HG03354 (cell line): ENCODE data around the gene PLEKHA7.
"Not testable (repeated sequence)": the region's sequence is repeated elsewhere in the genome, so short reads cannot be mapped to it uniquely, and the experiment has no call there.

ENCODE experiments used
- ATAC-seq: cut with Tn5 transposase; IDR thresholded peaks from one replicate; pipeline ENCODE4 v1.9.1; 2021; ENCODE audit warnings: mild to moderate bottlenecking; ENCODE audit not compliant: unreplicated experiment, poor library complexity, severe bottlenecking

The PLEKHA7 gene

DNA sequence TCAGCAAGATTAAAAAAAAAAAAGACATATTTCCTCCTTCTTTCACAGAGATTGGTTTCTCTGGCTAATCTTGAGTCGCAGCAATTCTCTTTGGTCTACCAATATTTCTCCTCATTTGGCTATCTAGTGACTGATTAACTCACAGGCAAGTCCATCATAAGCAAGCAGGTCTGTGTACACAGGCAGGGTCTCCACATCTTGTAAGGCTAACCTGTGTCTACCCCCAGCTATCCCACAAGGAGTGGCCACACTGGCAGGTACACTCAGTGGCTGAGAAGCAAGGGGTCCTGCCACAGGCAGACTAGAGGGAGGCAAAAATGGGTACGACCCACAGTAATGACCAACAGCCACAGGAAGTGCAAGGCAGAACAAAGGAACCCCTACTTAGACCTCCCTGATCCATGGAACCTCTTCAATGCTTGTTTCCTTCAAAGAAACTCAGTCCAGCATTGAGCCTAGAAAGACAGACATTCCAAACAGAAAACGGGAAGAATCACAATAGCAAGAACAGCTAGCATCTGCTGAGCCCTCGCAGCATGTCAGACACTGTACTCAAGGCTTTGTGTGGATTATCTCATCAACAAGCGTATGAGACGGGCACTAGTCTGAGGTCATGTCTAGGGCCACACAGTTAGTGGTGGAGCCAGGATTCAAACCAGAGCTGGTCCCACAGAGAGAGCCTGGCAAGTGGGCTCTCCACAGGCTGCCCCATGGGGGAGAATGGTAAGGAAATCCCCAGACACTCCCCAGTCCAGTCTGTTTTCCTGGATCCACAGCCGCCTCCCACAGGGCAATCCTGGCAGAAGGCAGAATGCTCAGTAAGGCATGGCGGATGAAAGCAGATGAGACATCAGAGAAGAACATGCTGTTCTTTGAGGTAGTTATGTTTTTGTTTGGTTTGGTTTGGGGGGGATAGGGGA, 34.3 kb downstream of the PLEKHA7 start:
- no peak for ATAC-seq

DNA sequence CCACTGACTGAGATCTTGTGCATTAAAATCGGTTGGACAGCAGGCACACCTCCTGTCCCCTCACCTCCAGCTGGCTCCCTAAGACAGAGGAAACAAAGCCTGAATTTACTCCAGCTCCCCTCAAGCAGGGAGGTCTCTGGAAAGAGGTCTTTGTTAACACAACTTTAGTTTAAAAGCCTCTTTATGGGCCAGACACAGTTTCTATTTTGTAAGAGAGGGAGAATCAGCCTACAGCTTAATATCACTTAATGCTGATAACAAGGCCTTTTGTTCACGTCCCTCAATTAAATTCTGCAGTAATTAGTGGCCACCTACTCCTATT, 36.3 kb downstream of the PLEKHA7 start:
- ATAC-seq = no peak

DNA sequence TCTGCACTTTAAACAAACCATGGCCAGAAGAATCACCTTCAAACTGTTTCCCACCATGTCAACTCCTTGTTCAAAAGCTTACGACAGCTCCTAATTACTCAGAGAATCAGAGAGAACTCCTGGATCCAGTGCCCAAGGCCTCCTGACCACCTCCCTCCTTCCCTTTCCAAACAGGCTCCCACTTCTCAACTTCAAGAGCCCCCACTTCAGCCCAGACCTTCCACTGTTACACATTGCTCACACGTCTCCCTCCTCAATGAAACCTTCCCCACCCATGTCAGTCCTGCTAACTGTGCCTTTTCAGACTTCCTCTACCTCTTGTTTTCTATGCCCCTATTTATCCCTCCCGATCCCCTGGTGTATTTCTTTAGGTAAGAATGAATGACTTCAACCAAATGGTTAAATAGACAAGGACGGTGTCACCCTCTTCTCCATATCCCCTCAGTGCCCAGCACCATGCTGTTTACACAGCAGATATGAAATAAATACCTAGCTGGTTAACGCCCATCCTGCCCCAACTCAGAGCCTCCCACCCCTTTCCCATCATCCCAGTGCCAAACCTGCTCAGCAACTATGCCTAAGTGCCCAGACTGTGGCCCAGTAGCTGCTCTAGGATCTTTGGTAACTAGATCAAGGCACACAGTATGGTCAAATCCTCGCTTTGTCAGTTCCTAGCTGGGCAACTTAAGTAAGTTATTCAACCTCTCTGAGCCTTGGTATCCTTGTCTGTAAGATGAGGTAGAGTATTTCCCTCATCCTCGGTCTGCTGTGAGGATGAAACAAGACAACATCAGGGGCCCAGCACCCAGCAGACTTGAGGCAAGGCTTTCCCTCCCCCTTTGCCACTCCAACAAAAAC, 36.8 kb downstream of the PLEKHA7 start:
- no peak for ATAC-seq

DNA sequence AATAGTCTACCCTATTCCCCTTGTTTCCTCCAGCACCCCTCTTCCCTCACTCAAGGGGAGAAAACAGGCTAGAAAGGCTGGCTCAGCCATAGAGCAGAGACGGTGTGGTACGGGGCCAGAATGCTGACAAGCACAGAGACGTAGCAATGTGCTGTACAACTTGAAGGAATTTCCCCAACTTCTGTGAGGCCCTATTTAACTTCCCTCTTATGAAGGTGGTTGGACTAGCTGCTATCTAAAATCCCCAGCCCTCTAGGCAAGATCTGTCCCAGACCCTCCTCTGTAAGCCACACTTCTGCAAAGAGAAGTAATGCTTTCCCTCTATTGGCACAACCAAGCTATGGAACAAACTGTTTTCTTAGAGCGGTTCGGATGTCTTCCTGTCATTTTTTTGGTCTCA, 37.8 kb downstream of the PLEKHA7 start:
- no peak for ATAC-seq

DNA sequence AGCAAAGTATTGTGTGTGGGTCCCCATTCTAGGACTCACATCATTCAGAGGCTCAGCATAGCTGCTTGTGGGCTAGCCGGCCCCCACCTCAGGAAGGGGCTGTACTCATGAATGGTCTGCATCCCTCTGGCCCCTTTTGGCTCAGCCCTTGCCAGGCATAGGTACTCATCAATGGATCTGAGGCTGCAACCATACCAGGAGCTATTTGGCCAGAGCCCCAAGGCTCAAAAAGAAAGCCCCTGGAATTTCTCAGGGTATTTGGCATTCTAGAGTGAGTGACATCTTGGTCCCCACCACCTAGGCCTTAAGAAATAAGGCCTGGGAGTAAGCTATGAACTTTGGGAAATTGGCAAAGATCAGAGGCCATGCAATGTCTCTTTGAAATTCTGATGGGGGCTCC, 38.3 kb downstream of the PLEKHA7 start:
- ATAC-seq = no peak

DNA sequence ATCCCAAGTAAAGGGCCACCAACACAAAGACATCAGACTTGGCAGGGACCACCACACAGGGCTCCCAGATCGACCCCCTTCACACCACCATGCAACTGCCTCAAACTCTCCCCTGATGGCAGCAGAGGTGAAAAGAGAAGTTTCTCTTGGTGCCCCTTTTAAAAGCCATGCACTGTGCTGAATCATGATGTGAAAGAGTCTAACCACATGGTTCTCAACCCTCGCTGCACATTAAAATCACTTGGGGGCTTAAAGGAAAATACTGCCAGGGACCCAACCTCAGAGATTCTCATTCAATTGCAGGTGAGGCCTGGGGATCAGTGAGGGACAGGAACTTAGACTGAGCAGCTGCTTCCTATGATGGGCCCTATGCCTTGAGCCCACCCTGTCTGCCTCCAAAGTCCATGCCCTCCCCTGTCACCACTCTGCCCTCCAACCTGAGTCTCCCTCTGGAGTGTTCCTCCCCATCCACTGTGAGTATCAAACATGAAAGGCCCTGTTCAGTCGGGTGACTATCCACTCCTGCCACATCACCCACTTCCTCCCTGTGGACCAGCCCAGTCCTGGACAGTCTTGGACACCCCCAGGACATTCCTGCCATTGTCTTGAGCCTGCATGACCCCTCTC, 40.8 kb downstream of the PLEKHA7 start:
- no peak for ATAC-seq

DNA sequence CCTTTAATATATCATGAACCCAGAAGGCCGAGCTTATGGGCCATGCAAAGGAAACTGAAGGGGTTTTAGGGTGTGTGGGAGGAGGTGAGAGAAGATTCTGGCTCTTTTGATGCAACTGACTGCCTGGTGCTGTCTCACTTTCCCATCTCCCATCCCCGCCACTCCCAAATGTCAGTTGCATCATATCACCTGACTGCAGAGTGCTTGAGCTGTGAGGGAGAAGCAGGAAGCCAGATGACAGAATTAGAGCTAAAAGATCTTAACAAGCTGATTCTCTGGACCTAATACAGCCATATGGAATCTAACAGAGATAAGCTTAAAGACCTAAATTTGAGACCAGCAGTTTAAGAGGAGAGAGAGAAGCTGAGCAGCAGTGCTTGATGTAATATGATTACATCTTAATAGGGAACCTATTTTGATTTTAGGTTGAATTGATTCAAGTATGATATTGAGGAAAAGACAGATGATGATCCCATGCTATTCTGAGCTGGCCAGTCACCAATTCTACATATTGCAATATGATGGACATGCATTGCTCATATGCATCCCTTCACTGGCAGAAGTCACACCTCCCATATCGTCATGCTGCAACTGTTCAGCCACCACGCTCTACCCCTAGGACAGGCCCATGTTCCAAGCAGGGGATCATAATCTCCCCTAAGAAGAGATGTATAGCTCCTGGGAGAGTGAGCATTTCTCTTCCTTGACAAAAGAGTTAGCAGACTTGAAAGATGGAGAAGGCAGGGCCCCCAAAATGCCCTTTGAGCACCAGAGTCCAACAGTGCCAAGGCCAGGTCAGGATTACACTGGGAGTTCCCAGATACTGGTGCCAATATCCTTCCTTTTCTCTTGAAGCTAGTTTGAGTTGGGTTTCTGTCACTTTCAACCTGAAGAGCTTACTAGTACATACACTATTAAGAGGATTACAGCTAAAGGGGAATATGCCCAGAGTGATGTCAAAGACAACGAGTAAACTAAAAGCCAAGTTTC, 44.9 kb downstream of the PLEKHA7 start:
- ATAC-seq = no peak

DNA sequence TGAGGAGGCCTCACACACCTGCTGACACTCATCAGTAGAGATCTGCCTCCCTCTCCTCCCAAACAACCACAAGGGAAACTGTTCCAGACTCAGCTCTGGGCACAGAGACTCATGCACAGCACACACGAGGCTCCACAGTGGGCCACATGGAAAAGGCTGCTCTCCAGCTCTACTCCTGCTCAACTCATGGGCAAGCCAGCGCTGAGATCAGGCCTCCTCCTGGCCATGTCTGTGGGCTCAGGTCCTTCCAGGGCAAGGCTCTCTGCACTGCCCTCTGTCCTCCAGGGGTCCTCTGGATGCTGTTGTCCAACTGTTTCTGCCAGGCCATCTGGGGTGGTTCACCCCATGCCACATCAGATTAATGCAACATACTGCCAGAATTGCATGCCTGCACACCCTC, 46.0 kb downstream of the PLEKHA7 start:
- ATAC-seq = no peak

DNA sequence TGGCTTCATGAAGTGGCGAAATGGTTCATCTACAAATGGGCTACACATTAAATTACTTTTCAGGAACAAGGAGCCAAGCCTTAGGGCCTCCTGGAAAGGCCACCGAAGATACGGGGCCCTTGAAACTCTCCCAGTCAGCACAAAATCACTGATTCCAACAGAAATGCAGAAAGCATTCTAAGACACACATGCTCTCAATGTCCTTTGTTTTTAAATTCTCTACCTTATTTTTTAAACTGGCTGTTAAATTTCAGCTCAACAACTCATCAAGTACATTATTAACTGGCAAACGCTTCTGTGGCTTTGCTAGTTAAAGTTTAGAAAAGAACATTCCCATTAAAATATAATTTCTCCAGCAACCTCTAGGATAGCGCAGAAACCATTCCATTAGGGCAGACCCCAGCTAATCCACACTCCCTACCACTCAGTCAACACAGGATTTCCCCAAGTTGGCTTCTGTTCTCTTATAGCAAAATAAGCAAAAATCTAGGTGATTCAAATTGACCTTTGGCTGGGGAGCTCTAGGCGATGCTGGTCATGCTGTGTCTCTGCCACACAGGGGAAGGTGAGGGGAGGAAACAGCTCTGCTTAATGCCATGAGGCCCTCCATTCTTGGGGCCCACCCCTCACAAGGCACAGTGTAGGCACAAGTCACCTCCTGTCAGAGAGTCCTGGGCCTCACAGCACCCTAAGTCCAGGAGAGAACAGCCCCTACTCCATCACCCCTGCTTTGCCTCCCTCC, 47.1 kb downstream of the PLEKHA7 start:
- ATAC-seq = no peak

DNA sequence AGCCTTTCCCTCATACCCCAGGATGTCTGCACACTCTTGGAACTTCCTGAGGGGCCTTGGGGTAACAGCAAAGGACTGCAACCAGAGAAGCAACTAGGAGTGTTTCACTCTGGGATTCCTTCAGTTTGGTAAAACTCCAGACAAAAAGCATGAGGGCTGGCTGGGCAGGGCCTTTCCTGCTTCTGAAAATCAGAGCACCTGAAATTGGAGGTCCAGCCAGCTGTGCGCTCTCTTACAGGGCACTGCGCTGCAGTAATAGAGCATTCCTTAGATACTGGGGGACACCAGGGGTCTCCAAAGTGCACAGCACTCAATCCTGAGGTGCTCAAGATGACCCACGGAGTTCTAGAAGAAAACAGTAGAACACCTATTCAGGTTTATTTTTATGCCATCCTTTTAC, 49.7 kb downstream of the PLEKHA7 start:
- no peak for ATAC-seq

DNA sequence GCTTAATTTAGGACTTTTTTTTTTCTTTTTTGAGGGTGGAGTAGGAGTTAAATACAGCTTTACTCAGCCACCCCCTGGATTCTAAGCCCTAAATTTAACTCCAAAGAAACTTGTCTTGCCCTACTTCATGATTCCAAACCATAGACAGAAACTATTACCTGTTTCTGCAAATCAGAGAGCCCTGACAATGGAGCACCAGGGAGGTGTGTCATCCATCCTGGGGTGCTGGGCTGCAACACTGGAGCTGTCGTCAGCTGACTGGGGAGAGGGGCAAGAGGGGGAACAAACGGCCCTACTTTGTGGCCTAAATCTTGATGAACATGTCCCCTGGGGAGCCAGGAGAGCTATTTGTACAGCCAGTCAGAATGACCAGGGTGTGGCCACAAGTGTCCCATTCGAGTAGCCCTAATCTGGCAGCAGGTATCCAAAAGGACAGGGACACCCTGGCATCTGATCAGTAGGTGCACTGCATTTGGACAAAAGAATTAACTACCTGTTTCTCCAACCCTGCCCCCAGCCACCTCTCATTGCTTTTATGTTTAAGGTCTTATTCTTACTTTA, 50.8 kb downstream of the PLEKHA7 start:
- ATAC-seq = no peak

DNA sequence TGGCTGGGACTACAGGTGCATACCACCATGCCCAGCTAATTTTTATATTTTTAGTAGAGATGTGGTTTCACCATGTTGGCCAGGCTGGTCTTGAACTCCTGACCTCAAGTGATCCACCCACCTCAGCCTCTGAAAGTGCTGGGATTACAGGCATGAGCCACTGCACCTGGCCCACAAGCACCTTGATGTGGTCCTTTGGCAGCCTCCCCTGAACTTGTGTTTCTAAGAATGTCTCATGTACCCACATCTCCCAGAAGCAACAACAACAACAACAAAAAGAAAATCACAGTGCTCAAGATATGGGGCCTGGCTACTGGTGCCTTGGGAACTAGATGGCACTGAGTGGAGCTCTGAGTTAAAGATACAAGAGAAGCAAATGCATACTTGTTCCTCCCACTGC, 51.6 kb downstream of the PLEKHA7 start:
- not testable (repeated sequence) for ATAC-seq

DNA sequence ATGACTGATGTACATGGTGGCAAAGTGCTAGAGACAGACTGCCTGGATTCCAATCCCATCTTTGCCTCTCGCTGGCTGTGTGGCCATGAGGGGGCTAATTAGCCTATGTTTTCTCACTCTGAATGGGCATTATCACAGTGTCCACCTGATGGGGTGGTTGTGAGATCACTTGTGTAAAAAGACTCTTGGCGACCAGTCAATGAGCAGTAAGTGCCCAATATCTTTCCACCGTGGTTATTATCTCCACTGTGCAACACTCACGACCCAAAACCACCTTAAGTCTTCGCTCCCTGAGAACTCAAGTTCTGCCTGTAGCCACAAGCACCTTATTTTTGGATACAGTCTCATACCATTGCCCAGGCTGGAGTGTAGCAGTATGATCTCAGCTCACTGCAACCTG, 52.1 kb downstream of the PLEKHA7 start:
- ATAC-seq = no peak

DNA sequence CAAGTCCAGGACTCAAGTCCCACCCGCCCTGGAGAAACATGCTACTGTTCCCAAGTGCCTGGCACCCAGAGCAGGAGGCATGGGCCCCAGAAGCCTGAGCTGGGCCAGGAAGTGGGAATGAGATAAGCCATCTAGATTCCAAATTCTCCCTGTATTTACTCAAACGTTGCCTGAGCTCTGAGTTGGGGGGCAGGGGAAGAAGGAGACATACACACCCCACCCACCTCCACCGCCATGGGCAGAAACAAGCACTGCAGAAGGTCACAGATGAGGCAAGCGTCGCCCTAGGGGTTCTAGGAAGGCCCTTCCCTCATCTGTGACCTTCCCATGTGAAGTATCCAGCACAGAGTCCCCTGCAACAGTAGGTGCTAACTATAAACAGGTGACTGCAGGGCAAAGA, 54.0 kb downstream of the PLEKHA7 start:
- no peak for ATAC-seq

DNA sequence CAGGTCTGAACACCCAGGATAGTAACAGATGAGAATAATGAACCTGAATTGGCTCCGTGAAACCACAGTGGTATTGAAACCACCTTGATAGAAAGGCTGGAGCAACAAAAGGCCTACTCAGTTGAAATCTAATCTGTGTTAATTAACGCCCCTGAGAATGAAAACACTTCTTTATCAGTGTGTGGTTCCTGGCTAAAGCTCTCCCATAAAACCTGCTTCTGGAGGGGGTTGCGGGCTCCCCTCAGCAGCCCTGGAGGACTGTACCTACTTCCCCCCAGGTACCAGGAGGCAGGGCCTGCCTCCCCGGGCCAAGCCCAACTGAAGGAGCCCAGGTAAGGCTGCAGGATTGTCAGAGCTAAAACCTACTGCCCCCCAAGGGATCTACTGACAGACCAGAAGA, 54.6 kb downstream of the PLEKHA7 start:
- no peak for ATAC-seq

DNA sequence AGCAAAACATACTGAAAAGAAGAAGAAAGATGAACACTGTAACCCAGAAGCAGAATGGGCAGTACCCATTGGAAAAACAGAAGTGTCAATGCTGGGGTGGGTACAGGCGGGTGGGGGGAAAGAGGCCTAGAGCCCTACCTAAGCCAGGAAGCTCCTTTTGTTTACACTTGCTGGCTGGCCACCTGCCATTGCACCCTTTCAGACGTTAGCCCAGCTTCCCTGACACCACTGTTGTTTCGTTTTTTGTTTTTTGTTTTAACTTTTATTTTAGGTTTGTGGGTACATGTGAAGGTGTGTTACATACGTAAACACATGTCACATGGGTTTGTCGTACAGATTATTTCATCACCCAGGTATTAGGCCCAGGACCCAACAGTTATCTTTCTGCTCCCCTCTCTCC, 55.4 kb downstream of the PLEKHA7 start:
- no peak for ATAC-seq

DNA sequence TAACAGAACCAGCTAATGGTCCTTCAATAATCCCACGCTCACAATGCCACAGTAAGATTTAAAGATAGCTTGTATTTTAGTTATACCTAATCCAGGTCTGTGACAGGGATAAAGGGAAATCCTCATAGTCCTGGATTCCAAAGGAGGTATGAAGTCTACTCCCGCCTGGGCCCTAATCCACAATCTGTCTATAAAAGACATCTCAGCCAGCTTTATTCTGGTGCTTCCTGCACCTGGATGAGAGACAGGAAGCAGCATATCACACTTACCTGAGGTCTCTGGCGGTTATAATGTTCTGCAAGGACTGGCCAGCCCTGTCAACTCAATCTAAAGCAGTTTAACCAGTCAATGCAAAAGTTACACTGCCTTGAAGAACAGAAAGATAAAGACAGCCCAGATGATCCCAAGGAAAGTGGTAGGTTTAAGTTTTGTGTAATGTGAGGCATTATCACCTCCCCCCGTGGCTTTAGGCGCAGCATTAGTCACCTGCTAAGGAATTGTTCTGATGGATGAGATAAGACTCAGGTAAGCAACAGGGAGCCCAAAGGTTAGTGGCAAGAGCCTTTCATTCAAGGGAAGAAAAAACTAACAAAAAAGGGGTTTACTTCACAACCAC, 57.6 kb downstream of the PLEKHA7 start:
- no peak for ATAC-seq

DNA sequence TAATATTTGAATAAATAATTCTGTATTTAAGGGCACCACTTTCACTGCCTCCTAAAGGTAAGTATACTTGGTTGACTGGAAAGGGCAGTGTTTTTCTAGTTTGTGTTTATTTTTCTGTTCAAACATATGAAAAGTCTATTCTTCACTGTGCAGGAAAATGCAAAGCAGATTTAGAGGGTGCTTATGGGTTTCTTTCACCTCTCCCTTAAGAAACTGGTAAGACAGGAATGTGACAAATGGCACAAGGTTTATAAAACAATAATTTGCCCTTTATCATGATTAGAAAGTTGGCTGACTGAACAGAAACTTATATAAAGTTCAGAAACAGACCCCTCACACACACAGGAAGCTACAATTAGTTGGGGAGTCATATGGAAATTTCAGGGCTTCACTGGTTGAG, 60.6 kb downstream of the PLEKHA7 start:
- no peak for ATAC-seq
